ENCODE data around the gene FCGR1A.
"Not testable (repeated sequence)": the region's sequence is repeated elsewhere in the genome, so short reads cannot be mapped to it uniquely, and the experiment has no call there.

FCGR1A gene

DNA sequence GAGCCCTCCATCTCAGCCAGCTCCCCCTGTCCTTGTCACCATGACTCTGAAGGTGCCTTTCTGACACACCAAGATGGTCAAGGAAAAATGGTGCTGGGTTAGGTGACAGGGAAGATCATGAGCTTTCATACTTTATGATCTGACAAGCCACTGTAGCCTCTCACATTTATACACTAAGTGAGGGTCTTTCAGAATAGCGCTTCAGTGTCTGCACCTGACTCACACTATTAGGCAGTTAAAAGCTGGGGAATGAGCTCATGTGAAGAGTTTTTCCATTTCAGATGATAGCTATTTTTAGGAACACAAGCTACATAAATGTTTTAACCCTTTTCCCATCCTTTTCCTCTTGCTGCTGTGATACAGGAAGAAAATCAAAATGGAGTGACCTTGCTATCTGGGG is 4.2 kb upstream of the FCGR1A start:
- H3K4me3 ChIP-seq (ENCODE audit: control insufficient read depth in 1 of 7, extremely low read depth in 1 of 7, insufficient read depth in 4 of 7, low read depth in 2 of 7, low read length in 6 of 7); H3K27me3 ChIP-seq (replicated peaks in 2 of 5; ENCODE audit: control insufficient read depth in 4 of 5, insufficient read depth in 5 of 5, low read length in 4 of 5); H3K4me1 ChIP-seq (ENCODE audit: control extremely low read depth in 1 of 4, control insufficient read depth in 4 of 4, insufficient read depth in 4 of 4, low read length in 3 of 4); CTCF ChIA-PET; POLR2A ChIA-PET; H3K27ac ChIP-seq (ENCODE audit: insufficient read depth in 1 of 2, low read depth in 1 of 2, low read length in 2 of 2, poor library complexity in 1 of 2, severe bottlenecking in 2 of 2); H3K9me3 ChIP-seq (ENCODE audit: control extremely low read depth in 1 of 5, control insufficient read depth in 4 of 5, insufficient read depth in 2 of 5, low read depth in 1 of 5, low read length in 4 of 5); DNase-seq; H3K36me3 ChIP-seq (ENCODE audit: control insufficient read depth in 4 of 4, insufficient read depth in 4 of 4, low read length in 3 of 4): not testable (repeated sequence)
- WGBS (ENCODE audit: insufficient coverage): no CpG with 5 or more reads among the region's 1 CpG

DNA sequence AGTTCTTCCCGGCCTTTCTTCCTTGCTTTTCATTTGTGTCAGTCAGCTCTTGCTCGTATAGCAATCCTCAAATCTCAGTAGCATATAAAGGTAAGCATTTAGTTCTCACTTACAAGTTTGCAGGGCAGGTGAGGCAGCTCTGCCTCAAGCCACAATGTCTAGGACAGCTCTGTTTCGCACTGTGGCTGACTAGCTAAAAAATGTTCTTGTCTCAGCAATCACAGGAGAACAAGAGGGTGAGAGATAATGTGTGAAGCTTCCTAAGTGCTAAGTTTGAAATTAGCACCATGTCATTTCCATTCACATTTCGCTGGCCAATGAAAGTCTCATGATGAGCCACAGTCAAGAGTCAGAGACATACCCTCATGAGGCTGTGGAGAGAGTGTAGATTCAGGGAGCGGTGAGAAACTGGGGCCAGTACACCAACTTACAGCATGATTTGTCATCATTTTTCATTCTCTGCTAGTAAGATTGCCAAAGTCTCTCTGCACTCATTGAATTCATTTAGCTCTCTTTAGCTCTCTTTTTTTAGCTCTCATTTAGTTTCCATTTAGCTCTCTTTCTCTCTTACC is 995 bp upstream of the FCGR1A start:
- H3K4me1 ChIP-seq (ENCODE audit: control extremely low read depth in 1 of 4, control insufficient read depth in 4 of 4, insufficient read depth in 4 of 4, low read length in 3 of 4); H3K4me3 ChIP-seq (ENCODE audit: control insufficient read depth in 1 of 7, extremely low read depth in 1 of 7, insufficient read depth in 4 of 7, low read depth in 2 of 7, low read length in 6 of 7); CTCF ChIA-PET; H3K36me3 ChIP-seq (ENCODE audit: control insufficient read depth in 4 of 4, insufficient read depth in 4 of 4, low read length in 3 of 4); H3K27ac ChIP-seq (ENCODE audit: insufficient read depth in 1 of 2, low read depth in 1 of 2, low read length in 2 of 2, poor library complexity in 1 of 2, severe bottlenecking in 2 of 2); POLR2A ChIA-PET; H3K27me3 ChIP-seq (replicated peaks in 2 of 5; ENCODE audit: control insufficient read depth in 4 of 5, insufficient read depth in 5 of 5, low read length in 4 of 5); H3K9me3 ChIP-seq (ENCODE audit: control extremely low read depth in 1 of 5, control insufficient read depth in 4 of 5, insufficient read depth in 2 of 5, low read depth in 1 of 5, low read length in 4 of 5); DNase-seq: not testable (repeated sequence)
- whole genome bisulfite sequencing (ENCODE audit: insufficient coverage): 100% methylated on average over 1 of the region's 5 CpGs

DNA sequence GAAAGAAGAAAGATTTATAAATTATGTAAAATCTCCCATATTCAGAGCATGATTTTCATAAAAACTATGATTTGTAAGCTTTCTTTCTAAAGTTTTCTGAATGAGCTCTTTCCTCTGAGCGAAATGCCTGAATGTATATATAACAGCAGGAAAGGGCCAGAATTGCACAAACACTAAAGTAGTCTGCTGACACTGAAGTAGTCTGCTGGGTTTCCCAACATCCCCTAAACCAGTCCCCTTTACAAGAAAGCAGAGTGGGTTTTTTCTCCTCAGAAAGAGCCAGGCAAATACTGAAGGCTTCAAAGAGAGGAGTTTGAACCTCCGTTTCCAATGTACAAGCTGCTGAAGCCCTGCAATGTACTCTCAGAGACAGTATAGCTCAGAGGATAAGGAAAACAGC is 795 bp downstream of the FCGR1A start:
- CTCF ChIA-PET; H3K4me1 ChIP-seq (ENCODE audit: control extremely low read depth in 1 of 4, control insufficient read depth in 4 of 4, insufficient read depth in 4 of 4, low read length in 3 of 4); POLR2A ChIA-PET; H3K27me3 ChIP-seq (replicated peaks in 2 of 5; ENCODE audit: control insufficient read depth in 4 of 5, insufficient read depth in 5 of 5, low read length in 4 of 5); H3K9me3 ChIP-seq (ENCODE audit: control extremely low read depth in 1 of 5, control insufficient read depth in 4 of 5, insufficient read depth in 2 of 5, low read depth in 1 of 5, low read length in 4 of 5); H3K4me3 ChIP-seq (ENCODE audit: control insufficient read depth in 1 of 7, extremely low read depth in 1 of 7, insufficient read depth in 4 of 7, low read depth in 2 of 7, low read length in 6 of 7); DNase-seq; H3K27ac ChIP-seq (ENCODE audit: insufficient read depth in 1 of 2, low read depth in 1 of 2, low read length in 2 of 2, poor library complexity in 1 of 2, severe bottlenecking in 2 of 2); H3K36me3 ChIP-seq (ENCODE audit: control insufficient read depth in 4 of 4, insufficient read depth in 4 of 4, low read length in 3 of 4): not testable (repeated sequence)
- WGBS (ENCODE audit: insufficient coverage): no CpG with 5 or more reads among the region's 2 CpGs

DNA sequence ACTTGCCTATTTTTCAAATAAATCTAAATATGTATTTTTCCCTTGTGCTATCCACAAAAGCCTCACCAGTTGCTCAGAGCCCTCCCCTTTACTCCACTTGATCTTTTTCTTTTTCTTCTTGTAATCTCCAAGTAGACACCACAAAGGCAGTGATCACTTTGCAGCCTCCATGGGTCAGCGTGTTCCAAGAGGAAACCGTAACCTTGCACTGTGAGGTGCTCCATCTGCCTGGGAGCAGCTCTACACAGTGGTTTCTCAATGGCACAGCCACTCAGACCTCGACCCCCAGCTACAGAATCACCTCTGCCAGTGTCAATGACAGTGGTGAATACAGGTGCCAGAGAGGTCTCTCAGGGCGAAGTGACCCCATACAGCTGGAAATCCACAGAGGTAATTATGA is 1.4 kb downstream of the FCGR1A start:
- DNase-seq; H3K9me3 ChIP-seq (ENCODE audit: control extremely low read depth in 1 of 5, control insufficient read depth in 4 of 5, insufficient read depth in 2 of 5, low read depth in 1 of 5, low read length in 4 of 5); POLR2A ChIA-PET; H3K27ac ChIP-seq (ENCODE audit: insufficient read depth in 1 of 2, low read depth in 1 of 2, low read length in 2 of 2, poor library complexity in 1 of 2, severe bottlenecking in 2 of 2); H3K4me1 ChIP-seq (ENCODE audit: control extremely low read depth in 1 of 4, control insufficient read depth in 4 of 4, insufficient read depth in 4 of 4, low read length in 3 of 4); CTCF ChIA-PET; H3K27me3 ChIP-seq (replicated peaks in 2 of 5; ENCODE audit: control insufficient read depth in 4 of 5, insufficient read depth in 5 of 5, low read length in 4 of 5); H3K4me3 ChIP-seq (ENCODE audit: control insufficient read depth in 1 of 7, extremely low read depth in 1 of 7, insufficient read depth in 4 of 7, low read depth in 2 of 7, low read length in 6 of 7); H3K36me3 ChIP-seq (ENCODE audit: control insufficient read depth in 4 of 4, insufficient read depth in 4 of 4, low read length in 3 of 4): not testable (repeated sequence)
- WGBS (ENCODE audit: insufficient coverage): no CpG with 5 or more reads among the region's 4 CpGs

DNA sequence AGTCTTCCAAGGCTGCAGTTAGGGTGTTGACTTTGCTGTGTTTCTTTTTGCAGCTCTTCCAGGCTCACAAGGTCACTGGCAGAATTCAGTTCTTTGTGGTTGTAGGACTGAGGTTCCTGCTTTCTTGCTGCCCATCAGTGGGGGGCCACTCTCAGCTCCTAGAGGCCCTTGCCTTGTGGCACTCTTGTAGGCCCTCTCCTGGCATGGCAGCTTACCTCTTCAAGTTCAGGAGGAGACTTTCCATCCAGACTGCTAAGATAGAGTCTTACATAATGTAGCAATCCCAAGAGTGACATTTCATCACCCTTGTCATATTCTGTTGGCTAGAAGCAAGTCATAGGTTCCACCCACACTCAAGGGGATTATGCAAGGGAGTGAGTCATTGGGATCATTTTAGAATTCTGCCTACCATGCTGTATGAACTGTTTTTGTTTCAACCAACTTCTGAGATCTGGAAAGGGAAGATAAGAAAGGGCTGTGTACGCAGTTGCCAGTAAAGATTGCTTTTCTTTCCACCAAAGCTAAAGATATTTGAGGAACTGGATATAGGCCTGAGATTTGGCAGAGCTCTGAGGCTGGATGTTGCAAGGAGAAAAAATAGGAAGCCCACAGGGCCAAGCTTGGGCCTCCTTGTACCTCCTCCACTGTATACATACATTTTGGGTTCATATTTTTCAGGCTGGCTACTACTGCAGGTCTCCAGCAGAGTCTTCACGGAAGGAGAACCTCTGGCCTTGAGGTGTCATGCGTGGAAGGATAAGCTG is 5.4 kb downstream of the FCGR1A start:
- H3K36me3 ChIP-seq (ENCODE audit: control insufficient read depth in 4 of 4, insufficient read depth in 4 of 4, low read length in 3 of 4); H3K27ac ChIP-seq (ENCODE audit: insufficient read depth in 1 of 2, low read depth in 1 of 2, low read length in 2 of 2, poor library complexity in 1 of 2, severe bottlenecking in 2 of 2); CTCF ChIA-PET; H3K27me3 ChIP-seq (replicated peaks in 2 of 5; ENCODE audit: control insufficient read depth in 4 of 5, insufficient read depth in 5 of 5, low read length in 4 of 5); H3K9me3 ChIP-seq (ENCODE audit: control extremely low read depth in 1 of 5, control insufficient read depth in 4 of 5, insufficient read depth in 2 of 5, low read depth in 1 of 5, low read length in 4 of 5); H3K4me1 ChIP-seq (ENCODE audit: control extremely low read depth in 1 of 4, control insufficient read depth in 4 of 4, insufficient read depth in 4 of 4, low read length in 3 of 4); H3K4me3 ChIP-seq (ENCODE audit: control insufficient read depth in 1 of 7, extremely low read depth in 1 of 7, insufficient read depth in 4 of 7, low read depth in 2 of 7, low read length in 6 of 7); POLR2A ChIA-PET; DNase-seq: not testable (repeated sequence)
- WGBS (ENCODE audit: insufficient coverage): no CpG with 5 or more reads among the region's 3 CpGs

DNA sequence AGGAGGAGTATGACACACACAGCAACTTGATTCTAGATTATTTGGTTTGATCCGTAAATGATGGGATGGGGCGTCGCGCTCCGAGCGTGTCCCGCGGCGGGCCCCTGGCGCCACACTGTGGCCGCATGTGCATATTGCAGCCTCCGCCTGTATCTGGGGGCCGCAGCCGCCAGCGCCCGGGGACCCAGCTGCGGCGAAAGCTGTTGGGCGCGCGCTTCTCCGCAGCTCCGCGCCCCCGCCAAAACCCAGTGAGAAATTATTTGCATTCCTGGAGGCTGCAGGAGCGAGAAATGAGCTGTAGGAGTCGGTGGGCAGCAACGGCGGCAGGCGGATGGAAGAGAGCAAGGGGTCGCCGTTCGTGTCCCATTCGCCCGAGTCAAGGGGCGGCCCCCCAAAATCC is 10.0 kb downstream of the FCGR1A start:
- H3K4me3 ChIP-seq (ENCODE audit: control insufficient read depth in 1 of 7, extremely low read depth in 1 of 7, insufficient read depth in 4 of 7, low read depth in 2 of 7, low read length in 6 of 7): peak overlapping the region in 6 of 7 experiments; percentile 29 to 69 (median 53)
- WGBS (ENCODE audit: insufficient coverage): 0% methylated on average over 9 of the region's 36 CpGs
- CTCF ChIA-PET: not testable (repeated sequence)

DNA sequence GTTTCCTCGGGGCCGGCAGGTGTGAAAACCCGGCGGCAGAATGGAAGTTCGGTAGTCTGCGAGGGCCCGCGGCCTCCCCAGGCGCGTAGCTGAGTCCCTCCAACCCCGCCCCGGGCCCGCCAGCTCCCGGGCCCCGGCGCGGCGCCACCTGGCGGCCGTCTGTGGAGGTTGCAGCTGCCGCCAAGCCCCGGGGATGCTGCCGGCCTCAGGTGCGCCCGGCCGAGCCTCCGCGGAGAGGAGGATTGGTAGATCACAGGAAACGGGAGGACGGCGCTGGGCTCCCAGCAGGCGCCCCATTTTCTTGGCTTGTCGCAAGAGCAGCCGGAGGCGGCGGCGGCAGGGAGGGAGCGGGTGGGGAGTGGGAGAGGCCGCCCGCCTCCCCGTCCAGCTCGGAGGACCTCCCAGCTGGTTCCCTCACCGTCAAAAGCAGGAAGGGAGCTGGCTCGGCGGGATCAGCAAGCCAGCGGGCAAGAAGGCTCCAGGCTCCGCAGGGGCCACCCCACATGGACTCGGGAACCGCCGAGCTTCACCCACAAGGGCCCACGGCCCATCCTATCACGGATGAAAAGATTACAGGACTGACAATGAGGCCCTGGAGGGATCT is 10.5 kb downstream of the FCGR1A start:
- H3K27ac ChIP-seq (ENCODE audit: insufficient read depth in 1 of 2, low read depth in 1 of 2, low read length in 2 of 2, poor library complexity in 1 of 2, severe bottlenecking in 2 of 2); CTCF ChIA-PET; H3K27me3 ChIP-seq (replicated peaks in 2 of 5; ENCODE audit: control insufficient read depth in 4 of 5, insufficient read depth in 5 of 5, low read length in 4 of 5); H3K4me1 ChIP-seq (ENCODE audit: control extremely low read depth in 1 of 4, control insufficient read depth in 4 of 4, insufficient read depth in 4 of 4, low read length in 3 of 4); POLR2A ChIA-PET; H3K36me3 ChIP-seq (ENCODE audit: control insufficient read depth in 4 of 4, insufficient read depth in 4 of 4, low read length in 3 of 4); H3K9me3 ChIP-seq (ENCODE audit: control extremely low read depth in 1 of 5, control insufficient read depth in 4 of 5, insufficient read depth in 2 of 5, low read depth in 1 of 5, low read length in 4 of 5): not testable (repeated sequence)
- 0% methylated on average over 14 of the region's 52 CpGs for WGBS (ENCODE audit: insufficient coverage)
- DNase-seq: peak; percentile 53 to 68 (median 68)
- peak overlapping the region in 5 of 7 experiments; percentile 29 to 69 (median 59) for H3K4me3 ChIP-seq (ENCODE audit: control insufficient read depth in 1 of 7, extremely low read depth in 1 of 7, insufficient read depth in 4 of 7, low read depth in 2 of 7, low read length in 6 of 7)

More for the DNA sequence above, 10.0 kb downstream of the FCGR1A start:
- H3K4me1 ChIP-seq (ENCODE audit: control extremely low read depth in 1 of 4, control insufficient read depth in 4 of 4, insufficient read depth in 4 of 4, low read length in 3 of 4); H3K27ac ChIP-seq (ENCODE audit: insufficient read depth in 1 of 2, low read depth in 1 of 2, low read length in 2 of 2, poor library complexity in 1 of 2, severe bottlenecking in 2 of 2); H3K9me3 ChIP-seq (ENCODE audit: control extremely low read depth in 1 of 5, control insufficient read depth in 4 of 5, insufficient read depth in 2 of 5, low read depth in 1 of 5, low read length in 4 of 5); H3K27me3 ChIP-seq (replicated peaks in 2 of 5; ENCODE audit: control insufficient read depth in 4 of 5, insufficient read depth in 5 of 5, low read length in 4 of 5); H3K36me3 ChIP-seq (ENCODE audit: control insufficient read depth in 4 of 4, insufficient read depth in 4 of 4, low read length in 3 of 4); POLR2A ChIA-PET: not testable (repeated sequence)
- DNase-seq: peak; percentile 48 to 74 (median 66)

All from common myeloid progenitor, CD34-positive (primary cell).